GM21515 (cell line): Measurements from ENCODE around the gene HDLBP.

ENCODE experiments used
- ATAC-seq: cut with Tn5 transposase; IDR thresholded peaks from one replicate; pipeline ENCODE4 v1.9.1; 2021; ENCODE audit not compliant: unreplicated experiment

HDLBP gene

DNA sequence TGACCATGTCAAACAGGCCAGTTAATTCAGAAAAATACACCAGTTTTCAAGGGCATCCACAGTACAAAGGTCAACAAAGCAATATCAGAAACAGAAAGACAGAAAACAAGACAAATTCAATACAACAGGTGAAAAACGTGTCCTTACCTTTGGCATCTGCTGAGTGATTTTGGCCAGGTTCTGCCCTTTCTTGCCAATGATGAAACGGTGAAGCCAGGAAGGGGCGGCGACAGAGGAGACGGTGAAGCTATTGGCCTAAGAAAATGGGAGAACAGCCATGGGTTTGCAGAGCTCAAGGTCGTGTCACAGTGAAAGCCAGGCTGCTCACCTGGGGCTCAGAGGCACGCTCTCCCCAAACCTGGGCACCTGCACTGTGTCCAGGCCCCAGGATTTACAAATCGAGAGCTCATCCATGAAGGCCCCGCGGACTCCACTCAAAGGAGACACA is 60.5 kb downstream of the HDLBP start:
- no peak for ATAC-seq

- no peak for ATAC-seq
Observed at GRCh38 chr2:241252778-241253475, 62.5 kb downstream of the HDLBP start.

DNA sequence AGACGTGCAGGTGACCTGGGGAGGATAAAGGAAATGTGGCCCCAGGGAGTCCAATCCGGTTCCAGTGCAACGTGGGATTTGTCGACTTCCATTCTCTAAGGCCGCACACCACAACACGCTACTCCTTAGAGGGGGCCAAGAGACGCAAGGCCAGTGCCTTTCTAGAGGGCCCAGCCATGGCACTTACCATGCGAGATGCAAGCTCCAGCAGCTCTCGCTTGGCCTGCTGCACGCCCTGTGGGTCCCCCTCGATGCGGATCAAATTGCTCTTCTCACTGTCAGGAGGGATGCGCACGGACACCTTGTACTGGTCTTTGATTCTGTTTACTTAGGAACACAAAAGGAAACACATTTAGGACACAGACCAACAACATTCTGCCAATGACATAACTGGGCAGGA is 65.8 kb downstream of the HDLBP start:
- ATAC-seq, result no peak

DNA sequence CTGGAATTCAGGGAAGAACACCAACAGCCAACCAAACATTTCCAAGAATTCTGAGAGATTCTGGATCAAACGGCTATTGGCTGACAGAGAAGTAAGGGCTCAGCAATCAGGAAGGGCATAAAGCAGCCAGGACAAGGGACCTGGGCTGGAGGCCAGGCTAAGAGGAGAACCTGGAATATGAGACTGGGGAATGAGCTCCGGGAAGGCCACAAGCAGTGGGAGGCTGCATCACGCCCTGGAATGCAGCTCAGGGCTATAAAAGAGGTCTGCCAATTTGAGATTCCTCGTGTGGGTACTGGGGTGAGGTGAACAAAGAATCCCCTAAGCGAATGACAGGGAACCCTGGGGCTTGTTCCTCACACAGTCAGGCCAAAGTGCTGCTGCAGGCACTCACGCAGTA is 66.6 kb downstream of the HDLBP start:
- no peak for ATAC-seq

- no peak for ATAC-seq
Observed at GRCh38 chr2:241248289-241248688, 67.2 kb downstream of the HDLBP start.

DNA sequence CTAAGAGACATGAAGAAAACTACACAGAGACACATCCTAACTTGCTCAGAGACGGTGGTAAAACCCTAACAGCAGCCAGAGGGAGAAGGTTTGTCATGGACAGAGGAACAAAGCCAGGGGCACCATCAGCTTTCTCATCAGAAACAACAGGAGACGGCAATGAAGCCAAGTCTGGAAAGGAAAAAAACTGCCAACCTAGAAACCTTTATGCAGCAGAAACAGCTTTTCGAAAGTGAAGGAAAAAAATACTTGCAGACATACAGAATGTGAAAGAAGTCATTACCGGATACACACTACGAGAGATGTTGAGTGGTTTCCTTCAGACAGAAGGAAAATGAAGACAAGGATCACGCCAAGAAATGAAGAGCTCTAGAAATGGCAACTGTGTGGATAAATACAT is 71.1 kb downstream of the HDLBP start:
- ATAC-seq, result no peak

DNA sequence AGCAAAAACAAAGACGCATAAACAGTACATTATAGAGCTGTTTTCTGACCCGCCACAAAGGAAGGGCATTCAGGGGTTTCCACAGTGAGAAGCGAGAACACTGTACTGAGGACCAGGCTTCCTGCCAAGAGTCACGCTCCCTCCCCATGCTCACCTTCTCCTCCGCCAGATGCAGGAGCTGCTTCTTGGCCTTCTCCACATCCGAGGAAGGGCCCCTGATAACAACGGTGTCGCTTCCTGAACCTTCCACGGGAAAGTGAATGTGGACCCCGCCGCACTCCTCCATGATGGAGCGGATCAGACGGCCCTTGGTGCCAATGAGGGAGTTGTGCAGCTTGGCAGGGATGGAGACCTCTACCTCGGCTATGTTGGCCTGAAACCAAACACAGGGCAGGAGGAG is 73.2 kb downstream of the HDLBP start:
- no peak for ATAC-seq

DNA sequence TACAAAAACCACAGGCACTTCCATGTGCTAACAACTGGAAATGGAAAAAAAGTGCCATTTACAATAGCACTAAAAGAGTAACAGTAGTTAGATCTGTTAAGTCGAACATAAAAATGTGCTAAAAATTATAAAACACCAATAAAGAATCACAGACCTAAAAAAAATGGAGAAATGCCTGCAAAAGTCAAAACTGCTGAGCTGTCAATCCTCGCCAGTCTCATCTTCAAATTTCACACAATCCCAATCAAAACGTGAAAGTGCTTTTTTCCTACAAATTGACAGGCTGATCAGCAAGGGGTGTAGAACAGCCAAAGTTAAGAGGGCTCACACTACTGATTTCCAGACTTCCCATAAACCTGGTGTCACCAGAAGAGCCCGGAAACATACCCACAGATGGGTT is 73.8 kb downstream of the HDLBP start:
- no peak for ATAC-seq

GRCh38 chr2:241240320-241241004 is 75.0 kb downstream of the HDLBP start:
- no peak for ATAC-seq

GRCh38 chr2:241239552-241240202 is 75.8 kb downstream of the HDLBP start:
- no peak for ATAC-seq

GRCh38 chr2:241238693-241239198 is 76.7 kb downstream of the HDLBP start:
- no peak for ATAC-seq

DNA sequence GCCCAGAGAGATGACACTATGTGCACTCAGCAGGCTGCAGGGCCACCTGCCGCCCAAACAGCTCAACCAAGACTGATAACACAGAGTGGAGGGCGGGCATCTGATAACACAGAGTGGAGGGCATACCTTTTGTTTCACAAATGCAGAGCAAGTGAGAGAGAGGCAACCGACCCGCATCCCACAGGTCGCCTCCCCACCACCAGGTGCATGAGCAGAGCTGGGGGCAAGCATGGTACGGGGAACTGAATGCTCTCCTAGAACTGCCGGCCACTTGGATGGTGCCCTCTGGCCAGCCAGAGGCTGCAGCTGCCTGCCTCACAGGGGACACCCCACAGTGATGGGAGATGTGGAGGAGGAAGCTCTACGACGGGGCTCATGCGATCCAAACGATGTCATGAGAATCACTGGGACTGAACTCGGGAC is 77.5 kb downstream of the HDLBP start:
- ATAC-seq, result no peak

DNA sequence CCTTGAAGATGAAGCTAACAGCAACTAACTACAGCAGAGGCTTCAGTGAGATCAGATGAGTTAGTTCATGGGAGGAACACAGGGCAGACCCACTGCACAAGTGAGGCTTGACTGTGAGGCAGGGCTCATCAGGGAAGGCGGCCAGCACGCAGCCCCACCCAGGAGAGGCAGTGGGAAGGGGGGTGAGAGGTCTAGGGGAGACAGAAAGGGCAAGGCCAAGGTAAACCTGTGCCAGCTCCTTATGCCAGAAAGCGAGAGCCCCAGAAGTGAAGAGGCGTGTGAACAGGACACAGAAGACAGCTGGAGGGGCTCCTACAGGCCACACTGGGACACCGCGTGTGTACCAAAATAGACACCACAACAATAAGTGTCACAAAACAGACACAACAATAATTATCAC is 78.4 kb downstream of the HDLBP start:
- ATAC-seq, result no peak

DNA sequence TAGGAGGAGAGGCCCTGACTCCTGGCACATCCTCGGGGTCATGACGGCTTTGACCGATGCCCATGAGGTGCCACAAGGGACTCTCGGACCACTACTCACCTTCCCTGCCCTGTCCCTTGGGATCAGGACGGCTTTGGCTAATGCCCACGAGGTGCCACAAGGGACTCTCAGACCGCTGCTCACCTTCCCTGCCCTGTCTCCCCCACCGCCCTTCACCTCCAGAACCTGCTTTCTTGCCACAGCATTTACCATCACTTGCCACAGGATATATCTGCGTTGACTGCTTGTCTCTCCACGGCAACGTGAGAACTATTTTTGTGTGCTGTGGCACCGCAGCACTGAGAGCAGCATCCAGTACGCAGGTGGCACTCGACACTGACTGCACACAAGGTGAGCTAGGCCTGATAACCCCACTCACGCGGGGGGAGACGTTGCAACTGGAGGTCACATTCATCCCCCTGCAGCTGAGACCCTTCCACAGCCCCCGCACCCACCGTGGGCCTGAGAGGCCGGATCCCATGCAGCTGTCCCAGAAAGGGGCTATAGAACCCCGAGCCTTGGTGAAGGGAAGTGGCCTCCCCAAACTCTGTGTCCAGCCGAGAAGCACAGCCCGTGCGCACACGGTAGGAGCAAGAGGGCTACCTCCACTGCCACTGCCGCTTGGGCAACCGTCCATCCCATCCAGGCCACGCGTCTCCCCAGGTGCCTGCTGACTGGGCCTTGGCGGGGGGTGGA is 79.4 kb downstream of the HDLBP start:
- ATAC-seq, result no peak

DNA sequence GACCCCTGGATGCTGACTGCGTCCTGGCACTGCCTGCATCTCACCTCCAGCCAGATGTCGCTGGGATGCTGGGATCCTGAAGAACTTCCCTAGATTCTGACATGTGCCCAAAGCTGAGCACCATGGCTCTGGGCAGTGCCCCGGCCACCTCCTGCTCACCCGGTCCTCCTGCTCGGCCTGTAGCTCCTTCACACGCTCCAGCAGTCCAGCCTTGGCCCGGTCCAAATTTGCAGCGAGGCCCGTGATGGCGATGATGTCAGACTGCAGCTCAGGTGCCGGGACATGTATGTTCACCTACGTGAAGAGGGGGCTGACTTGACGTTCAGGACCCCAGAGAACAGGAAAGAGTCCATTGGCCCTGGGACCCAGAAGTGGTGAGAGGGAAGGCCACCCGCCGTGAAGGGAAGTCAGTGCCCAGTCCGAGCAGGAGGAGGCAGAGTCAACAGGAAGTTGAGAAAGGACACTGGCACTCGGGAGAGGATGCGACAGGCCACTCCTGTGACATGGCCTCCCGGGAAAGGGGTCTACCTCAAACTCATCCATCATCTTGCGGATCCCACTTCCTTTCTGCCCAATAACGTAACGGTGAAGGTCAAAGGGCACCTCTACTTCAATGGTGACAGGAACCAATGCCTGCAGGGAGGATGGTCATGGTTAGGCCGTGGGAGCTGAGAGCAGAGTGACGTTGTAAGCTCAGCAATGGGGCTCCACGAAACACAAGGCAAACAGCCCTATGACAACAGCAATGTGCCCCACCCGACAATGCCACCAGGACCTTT is 80.3 kb downstream of the HDLBP start:
- ATAC-seq, result no peak

GRCh38 chr2:241234066-241234790 is 81.2 kb downstream of the HDLBP start:
- ATAC-seq, result no peak

- no peak for ATAC-seq
Observed at GRCh38 chr2:241232736-241233575, 82.5 kb downstream of the HDLBP start.

DNA sequence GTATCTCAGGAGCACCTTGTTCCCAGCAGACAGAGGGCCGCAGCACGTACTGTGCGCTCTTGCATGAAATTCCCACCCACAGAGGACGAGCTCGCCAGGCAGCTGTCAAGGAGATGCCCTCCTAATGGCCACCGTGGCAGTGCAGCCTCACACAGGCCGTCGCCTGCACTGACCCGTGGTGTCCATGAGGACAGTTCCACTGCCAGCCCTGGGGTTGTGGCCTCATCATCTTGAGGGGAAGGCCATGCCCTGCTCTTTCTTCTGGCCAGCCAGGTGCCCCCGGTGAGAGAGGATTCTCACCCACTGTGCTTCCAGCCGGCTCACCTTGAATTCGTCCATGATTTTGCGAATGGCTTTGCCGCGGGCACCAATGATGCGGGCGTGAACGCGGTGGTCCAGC is 85.0 kb downstream of the HDLBP start:
- ATAC-seq, result no peak
